Vagina (tissue), 2 donors: Measurements from ENCODE around the gene PERM1. TPM values are rescaled to one million over a fixed set of nuclear protein-coding genes. Genes with fewer than 3 reads are reported as not detected.
"Not testable (repeated sequence)": the region's sequence is repeated elsewhere in the genome, so short reads cannot be mapped to it uniquely, and the experiment has no call there.

Source experiments
- DNase-seq, 2 donors: peaks; one replicate each; pipeline ENCODE4 v3.0.0-alpha.2; 2017; ENCODE audit errors: extremely low spot score in 2 of 2
- H3K27ac ChIP-seq: fragments of 200-600 bp; sonication (generic); one replicate; pipeline ENCODE4 v1.5.1; 2019
- H3K27me3 ChIP-seq: fragments of 200-600 bp; sonication (generic); one replicate; pipeline ENCODE4 v1.5.1; 2019
- H3K36me3 ChIP-seq, 2 donors: fragments of 200-600 bp; sonication (generic); one replicate each; pipeline ENCODE4 v1.5.1; 2017 to 2019
- H3K4me1 ChIP-seq: fragments of 200-600 bp; sonication (generic); one replicate; pipeline ENCODE4 v1.5.1; 2019
- H3K4me3 ChIP-seq, 2 donors: fragments of 200-600 bp; sonication (generic); 1 replicate in 1 of 2; 2 replicates in 1 of 2; pipeline ENCODE4 v1.5.1; 2016 to 2019
- H3K9me3 ChIP-seq: fragments of 200-600 bp; sonication (generic); one replicate; pipeline ENCODE4 v1.5.1; 2019
- POLR2A ChIP-seq, 2 donors: fragments of 450-650 bp; IDR thresholded peaks; one replicate each; pipeline ENCODE4 v1.6.1; 2017; ENCODE audit warnings: antibody characterized with exemption in 2 of 2, mild to moderate bottlenecking in 2 of 2, moderate library complexity in 2 of 2
- POLR2AphosphoS5 ChIP-seq, 2 donors: sonication (generic); formaldehyde crosslinking; IDR thresholded peaks; one replicate each; pipeline ENCODE4 v1.9.0; 2017; ENCODE audit warnings: antibody characterized with exemption in 2 of 2, mild to moderate bottlenecking in 2 of 2, low read depth in 1 of 2; ENCODE audit not compliant: insufficient read depth in 1 of 2
- intact Hi-C: fragments of 100-400 bp; cut with DNase I; formaldehyde crosslinking; loops from one replicate; pipeline ENCODE4 v1.15.1; 2023
- total RNA-seq: library from RNA; depleted of rRNA; stranded (reverse); fragments of >200 nt; gene quantifications from one replicate; pipeline ENCODE4 v1.2.3, GENCODE V29; 2016
- TF ChIP-seq, protein P1 (sequence below), 3 experiments: fragments of 450-650 bp in 2 of 3; fragments of 200-600 bp in 1 of 3; sonication (generic) in 1 of 3; IDR thresholded peaks; one replicate each; pipeline ENCODE4 v1.5.1; 2017 to 2019; ENCODE audit warnings: antibody characterized with exemption in 3 of 3, mild to moderate bottlenecking in 2 of 3, moderate library complexity in 2 of 3

PERM1 gene
- total RNA-seq, 1 donor from 2014 or later: not detected

- no peaks in the 10 kb centered on the region for H3K4me1 ChIP-seq
- H3K9me3 ChIP-seq: no peaks in the 10 kb centered on the region
- intact Hi-C loops: no loop called here
- no peaks in the 10 kb centered on the region for H3K27me3 ChIP-seq
- DNase-seq: no peak
- peaks cover 0 to 79% of the 10 kb centered on the region in 2 donors for H3K36me3 ChIP-seq
- TF ChIP-seq, protein P1, sequence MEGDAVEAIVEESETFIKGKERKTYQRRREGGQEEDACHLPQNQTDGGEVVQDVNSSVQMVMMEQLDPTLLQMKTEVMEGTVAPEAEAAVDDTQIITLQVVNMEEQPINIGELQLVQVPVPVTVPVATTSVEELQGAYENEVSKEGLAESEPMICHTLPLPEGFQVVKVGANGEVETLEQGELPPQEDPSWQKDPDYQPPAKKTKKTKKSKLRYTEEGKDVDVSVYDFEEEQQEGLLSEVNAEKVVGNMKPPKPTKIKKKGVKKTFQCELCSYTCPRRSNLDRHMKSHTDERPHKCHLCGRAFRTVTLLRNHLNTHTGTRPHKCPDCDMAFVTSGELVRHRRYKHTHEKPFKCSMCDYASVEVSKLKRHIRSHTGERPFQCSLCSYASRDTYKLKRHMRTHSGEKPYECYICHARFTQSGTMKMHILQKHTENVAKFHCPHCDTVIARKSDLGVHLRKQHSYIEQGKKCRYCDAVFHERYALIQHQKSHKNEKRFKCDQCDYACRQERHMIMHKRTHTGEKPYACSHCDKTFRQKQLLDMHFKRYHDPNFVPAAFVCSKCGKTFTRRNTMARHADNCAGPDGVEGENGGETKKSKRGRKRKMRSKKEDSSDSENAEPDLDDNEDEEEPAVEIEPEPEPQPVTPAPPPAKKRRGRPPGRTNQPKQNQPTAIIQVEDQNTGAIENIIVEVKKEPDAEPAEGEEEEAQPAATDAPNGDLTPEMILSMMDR (IDR thresholded peaks at IDR 0.05): no peak
- TF ChIP-seq POLR2AphosphoS5 (IDR thresholded peaks at IDR 0.05; ENCODE audit: insufficient read depth in 1 of 2, low read depth in 1 of 2) (no peak), POLR2A (IDR thresholded peaks at IDR 0.05) (no peak)
- H3K4me3 ChIP-seq: no peak overlapping the region
- H3K27ac ChIP-seq: no peak overlapping the region
Observed at GRCh38 chr1:950268-950667, 31.6 kb downstream of the PERM1 start.

DNA sequence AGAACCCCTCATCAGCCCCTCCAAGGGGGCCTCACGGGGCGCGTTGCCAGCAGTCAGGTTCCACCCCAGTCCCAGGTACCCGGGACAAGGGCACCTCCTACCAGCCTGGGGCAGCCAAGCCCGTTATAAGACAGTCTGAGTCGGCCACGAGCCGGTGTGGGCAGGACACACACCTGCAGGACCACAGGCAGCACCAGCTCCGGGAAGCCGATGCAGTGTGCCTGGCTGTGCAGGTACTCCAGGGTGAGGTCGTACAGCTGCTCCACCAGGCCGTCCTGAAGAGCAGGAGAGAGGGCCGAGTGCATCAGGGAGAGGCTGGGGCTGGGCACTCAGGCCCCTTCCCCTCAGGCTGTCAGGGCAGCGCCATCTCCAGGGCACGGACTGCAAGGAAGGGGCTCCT is 33.9 kb downstream of the PERM1 start:
- peaks cover 0 to 55% of the 10 kb centered on the region in 2 donors for H3K36me3 ChIP-seq
- no peak for DNase-seq
- no peak overlapping the region for H3K27ac ChIP-seq
- intact Hi-C loops: no loop called here
- H3K9me3 ChIP-seq: no peaks in the 10 kb centered on the region
- peaks cover 9% of the 10 kb centered on the region for H3K4me1 ChIP-seq
- TF ChIP-seq POLR2AphosphoS5 (IDR thresholded peaks at IDR 0.05; ENCODE audit: insufficient read depth in 1 of 2, low read depth in 1 of 2) (no peak), POLR2A (IDR thresholded peaks at IDR 0.05) (no peak)
- TF ChIP-seq, protein P1 (IDR thresholded peaks at IDR 0.05): no peak
- H3K27me3 ChIP-seq: no peaks in the 10 kb centered on the region
- no peak overlapping the region for H3K4me3 ChIP-seq

GRCh38 chr1:946811-947210 is 35.1 kb downstream of the PERM1 start:
- H3K4me3 ChIP-seq, intact Hi-C loops, H3K9me3 ChIP-seq, H3K27me3 ChIP-seq, H3K27ac ChIP-seq, DNase-seq: not testable (repeated sequence)
- Histone ChIP-seq H3K4me1 (peaks cover 20% of the 10 kb centered on the region), H3K36me3 (peaks cover 0 to 44% of the 10 kb centered on the region in 2 donors)

GRCh38 chr1:945688-946556 is 36.0 kb downstream of the PERM1 start:
- peaks cover 0 to 35% of the 10 kb centered on the region in 2 donors for H3K36me3 ChIP-seq
- H3K4me1 ChIP-seq: peaks cover 29% of the 10 kb centered on the region
- H3K4me3 ChIP-seq: no peak overlapping the region
- H3K27me3 ChIP-seq: peaks cover 6% of the 10 kb centered on the region
- DNase-seq: no peak
- no peak for TF ChIP-seq POLR2A (IDR thresholded peaks at IDR 0.05)
- TF ChIP-seq, protein P1 (IDR thresholded peaks at IDR 0.05): no peak
- no peak for TF ChIP-seq POLR2AphosphoS5 (IDR thresholded peaks at IDR 0.05; ENCODE audit: insufficient read depth in 1 of 2, low read depth in 1 of 2)
- H3K9me3 ChIP-seq: no peaks in the 10 kb centered on the region
- no peak overlapping the region for H3K27ac ChIP-seq
- intact Hi-C loops: no loop called here

- Histone ChIP-seq H3K9me3 (no peaks in the 10 kb centered on the region), H3K4me3 (peak overlapping the region in 1 of 2 donors; percentile 23), H3K27ac (peak overlapping the region; percentile 72), H3K4me1 (peaks cover 40% of the 10 kb centered on the region), H3K27me3 (peaks cover 6% of the 10 kb centered on the region), H3K36me3 (peaks cover 0 to 22% of the 10 kb centered on the region in 2 donors)
- no peak for TF ChIP-seq POLR2A (IDR thresholded peaks at IDR 0.05)
- TF ChIP-seq POLR2AphosphoS5 (IDR thresholded peaks at IDR 0.05; ENCODE audit: insufficient read depth in 1 of 2, low read depth in 1 of 2): peak in 1 of 2 donors; percentile 57
- DNase-seq: no peak
- intact Hi-C loops: no loop called here
Observed at GRCh38 chr1:944341-945325, 37.3 kb downstream of the PERM1 start.
